CD8-positive, alpha-beta memory T cell (primary cell): ENCODE measurements around the gene SERINC3. TPM values are rescaled to one million over a fixed set of nuclear protein-coding genes. Genes with fewer than 3 reads are reported as not detected.
"Not testable (repeated sequence)": the region's sequence is repeated elsewhere in the genome, so short reads cannot be mapped to it uniquely, and the experiment has no call there.

Source experiments
- CTCF ChIA-PET: fragments of 350-600 bp; sonication (Branson Sonifier 250); formaldehyde crosslinking; loops from one replicate; lab custom pipeline; 2021; ENCODE audit warnings: antibody characterized with exemption; lab: Charles Lee
- POLR2A ChIA-PET: fragments of 350-600 bp; sonication (Branson Sonifier 250); formaldehyde crosslinking; loops from one replicate; lab custom pipeline; 2021; ENCODE audit warnings: antibody characterized with exemption; lab: Charles Lee
- DNase-seq, 5 donors: peaks; one replicate each; pipeline versions ENCODE4 v3.0.0 to v3.0.0-alpha.2; 2020 to 2022; ENCODE audit warnings: mixed read lengths in 1 of 5
- H3K27ac ChIP-seq: one replicate; pipeline ENCODE4 v1.7.0; 2013; ENCODE audit warnings: low read depth, mild to moderate bottlenecking, low read length, moderate library complexity
- H3K27me3 ChIP-seq: 2 replicates; pipeline ENCODE4 v1.7.0; 2013; ENCODE audit warnings: low read length, mild to moderate bottlenecking; ENCODE audit not compliant: insufficient read depth, poor library complexity, severe bottlenecking
- H3K36me3 ChIP-seq: 2 replicates; pipeline ENCODE4 v1.7.0; 2013; ENCODE audit warnings: mild to moderate bottlenecking, low read length, moderate library complexity; ENCODE audit not compliant: insufficient read depth
- H3K4me1 ChIP-seq: 2 replicates; pipeline ENCODE4 v1.7.0; 2013; ENCODE audit warnings: mild to moderate bottlenecking, low read length, moderate library complexity; ENCODE audit not compliant: insufficient read depth
- H3K4me3 ChIP-seq: 2 replicates; pipeline ENCODE4 v1.7.0; 2013; ENCODE audit warnings: mild to moderate bottlenecking, low read length
- H3K9me3 ChIP-seq: 2 replicates; pipeline ENCODE4 v1.7.0; 2013; ENCODE audit warnings: mild to moderate bottlenecking, low read length
- H3K27ac Mint-ChIP-seq, 8 donors: one replicate each; pipeline ENCODE4 v1.8.0; 2020 to 2021; ENCODE audit warnings: mixed read lengths in 8 of 8, mild to moderate bottlenecking in 6 of 8, inconsistent platforms in 3 of 8, moderate library complexity in 3 of 8
- H3K27me3 Mint-ChIP-seq, 2 donors: one replicate each; pipeline ENCODE4 v1.8.0; 2020 to 2021; ENCODE audit warnings: mixed read lengths in 2 of 2, mild to moderate bottlenecking in 1 of 2, moderate library complexity in 1 of 2
- H3K36me3 Mint-ChIP-seq, 3 donors: one replicate each; pipeline ENCODE4 v1.8.0; 2020 to 2021; ENCODE audit warnings: mixed read lengths in 3 of 3, inconsistent platforms in 1 of 3, mild to moderate bottlenecking in 1 of 3
- H3K4me1 Mint-ChIP-seq, 3 donors: one replicate each; pipeline ENCODE4 v1.8.0; 2020 to 2021; ENCODE audit warnings: mixed read lengths in 3 of 3, inconsistent platforms in 1 of 3, mild to moderate bottlenecking in 1 of 3
- H3K4me3 Mint-ChIP-seq, 7 donors: one replicate each; pipeline ENCODE4 v1.8.0; 2020 to 2021; ENCODE audit warnings: mixed read lengths in 7 of 7, mild to moderate bottlenecking in 6 of 7, moderate library complexity in 4 of 7, inconsistent platforms in 2 of 7
- H3K9me3 Mint-ChIP-seq, 5 donors: one replicate each; pipeline ENCODE4 v1.8.0; 2020 to 2022; ENCODE audit warnings: mixed read lengths in 5 of 5, mild to moderate bottlenecking in 3 of 5, moderate library complexity in 2 of 5, inconsistent platforms in 1 of 5
- polyA plus RNA-seq: library from polyadenylated mRNA; unstranded; fragments of 300-500 nt; fragmentation: Illumina TruSeq; gene quantifications from one replicate; pipeline ENCODE4 v1.2.3, GENCODE V29; 2021
- total RNA-seq, 2 experiments: library from RNA; stranded (reverse); gene quantifications; one replicate each; pipeline ENCODE4 v1.2.3, GENCODE V29; 2021

The SERINC3 gene
- total and polyA plus RNA-seq, 3 experiments from 2014 or later = 59.9 to 204 (median 61.6) TPM

DNA sequence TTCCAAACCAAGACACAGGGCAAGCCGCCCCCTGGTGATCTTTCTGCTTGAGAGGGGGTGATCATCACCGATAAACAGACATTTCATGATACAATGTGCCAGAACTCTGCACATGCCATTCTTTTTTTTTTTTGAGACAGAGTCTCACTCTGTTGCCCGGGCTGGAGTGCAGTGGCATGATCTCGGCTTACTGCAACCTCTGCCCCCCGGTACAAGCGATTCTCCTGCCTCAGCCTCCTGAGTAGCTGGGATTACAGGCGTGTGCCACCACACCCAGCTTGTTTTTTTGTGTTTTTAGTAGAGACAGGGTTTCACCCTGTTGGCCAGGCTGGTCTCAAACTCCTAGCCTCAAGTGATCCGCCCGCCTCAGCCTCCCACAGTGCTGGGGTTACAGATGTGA, 49.6 kb downstream of the SERINC3 start:
- H3K27ac ChIP-seq, CTCF ChIA-PET, H3K4me3 Mint-ChIP-seq, H3K4me3 ChIP-seq, H3K36me3 Mint-ChIP-seq, H3K9me3 Mint-ChIP-seq, H3K27me3 ChIP-seq, POLR2A ChIA-PET, H3K9me3 ChIP-seq, H3K36me3 ChIP-seq, DNase-seq, H3K27me3 Mint-ChIP-seq: not testable (repeated sequence)
- peak overlapping the region in 1 of 8 donors; percentile 52 for H3K27ac Mint-ChIP-seq
- peaks cover 19 to 28% (median 26%) of the 10 kb centered on the region in 3 donors for H3K4me1 Mint-ChIP-seq
- H3K4me1 ChIP-seq = peaks cover 15% of the 10 kb centered on the region

- no peak overlapping the region for H3K4me3 ChIP-seq
- DNase-seq = no peak
- Mint-ChIP-seq H3K27ac (no peak overlapping the region), H3K27me3 (peaks cover 0 to 8% of the 10 kb centered on the region in 2 donors), H3K4me1 (peaks cover 11 to 20% (median 18%) of the 10 kb centered on the region in 3 donors), H3K4me3 (no peak overlapping the region), H3K9me3 (no peaks in the 10 kb centered on the region), H3K36me3 (peaks cover 0 to 3% (median 0%) of the 10 kb centered on the region in 3 donors)
- no peaks in the 10 kb centered on the region for H3K36me3 ChIP-seq
- POLR2A ChIA-PET = no interaction called here
- CTCF ChIA-PET = interaction anchor here (0.7 to 1.4 kb wide), 2 partner anchors 10 to 253 kb away, joined by 3 to 4 read pairs; no protein-coding TSS in a partner anchor
- no peaks in the 10 kb centered on the region for H3K9me3 ChIP-seq
- no peak overlapping the region for H3K27ac ChIP-seq
- H3K27me3 ChIP-seq = peaks cover 6% of the 10 kb centered on the region
- H3K4me1 ChIP-seq = peaks cover 11% of the 10 kb centered on the region
Measured at GRCh38 chr20:44471481-44471882, 50.4 kb downstream of the SERINC3 start.

DNA sequence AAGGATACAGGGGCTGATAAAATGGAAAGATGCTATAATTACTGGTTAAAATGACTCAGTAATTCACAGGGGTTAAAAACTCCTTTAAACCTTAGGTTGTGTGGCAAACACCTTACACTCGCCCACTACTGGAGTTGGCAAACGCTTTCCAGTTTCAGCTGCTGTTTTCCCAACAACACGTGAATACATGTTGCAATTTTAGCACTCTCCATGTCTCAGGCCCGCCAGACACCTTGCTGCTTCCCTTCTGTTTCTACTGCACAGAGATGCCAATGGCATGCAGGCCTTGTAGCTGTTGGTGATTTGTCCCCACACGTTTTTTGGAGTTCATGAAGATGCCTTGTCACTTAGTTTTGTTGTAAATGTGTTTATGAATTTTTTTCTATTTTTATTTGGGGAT, 51.5 kb downstream of the SERINC3 start:
- no peak overlapping the region for H3K4me3 ChIP-seq
- no peaks in the 10 kb centered on the region for H3K36me3 ChIP-seq
- H3K27ac ChIP-seq = no peak overlapping the region
- Mint-ChIP-seq H3K36me3 (no peaks in the 10 kb centered on the region), H3K27ac (no peak overlapping the region), H3K4me1 (peaks cover 4 to 10% (median 7%) of the 10 kb centered on the region in 3 donors), H3K9me3 (no peaks in the 10 kb centered on the region), H3K27me3 (peaks cover 0 to 9% of the 10 kb centered on the region in 2 donors), H3K4me3 (no peak overlapping the region)
- H3K27me3 ChIP-seq = peaks cover 6% of the 10 kb centered on the region
- POLR2A ChIA-PET = no interaction called here
- H3K4me1 ChIP-seq = peaks cover 5% of the 10 kb centered on the region
- no peaks in the 10 kb centered on the region for H3K9me3 ChIP-seq
- no peak for DNase-seq
- CTCF ChIA-PET = no interaction called here

GRCh38 chr20:44468044-44468782, 53.7 kb downstream of the SERINC3 start:
- H3K27me3 Mint-ChIP-seq = peaks cover 0 to 9% of the 10 kb centered on the region in 2 donors
- ChIA-PET CTCF (no interaction called here), POLR2A (no interaction called here)
- H3K4me3 Mint-ChIP-seq = no peak overlapping the region
- Histone ChIP-seq H3K4me1 (no peaks in the 10 kb centered on the region), H3K27me3 (peaks cover 6% of the 10 kb centered on the region), H3K4me3 (no peak overlapping the region), H3K36me3 (no peaks in the 10 kb centered on the region), H3K9me3 (no peaks in the 10 kb centered on the region), H3K27ac (no peak overlapping the region)
- no peak overlapping the region for H3K27ac Mint-ChIP-seq
- H3K36me3 Mint-ChIP-seq = no peaks in the 10 kb centered on the region
- H3K4me1 Mint-ChIP-seq = no peaks in the 10 kb centered on the region
- no peak for DNase-seq
- H3K9me3 Mint-ChIP-seq = no peaks in the 10 kb centered on the region

GRCh38 chr20:44467289-44467883, 54.5 kb downstream of the SERINC3 start:
- no peak overlapping the region for H3K27ac ChIP-seq
- Mint-ChIP-seq H3K27me3 (peaks cover 0 to 9% of the 10 kb centered on the region in 2 donors), H3K9me3 (no peaks in the 10 kb centered on the region), H3K27ac (no peak overlapping the region), H3K4me1 (no peaks in the 10 kb centered on the region), H3K36me3 (no peaks in the 10 kb centered on the region), H3K4me3 (no peak overlapping the region)
- no peak overlapping the region for H3K4me3 ChIP-seq
- H3K9me3 ChIP-seq = no peaks in the 10 kb centered on the region
- peaks cover 6% of the 10 kb centered on the region for H3K27me3 ChIP-seq
- no peaks in the 10 kb centered on the region for H3K36me3 ChIP-seq
- DNase-seq = no peak
- no peaks in the 10 kb centered on the region for H3K4me1 ChIP-seq
- POLR2A ChIA-PET = no interaction called here
- CTCF ChIA-PET = no interaction called here

DNA sequence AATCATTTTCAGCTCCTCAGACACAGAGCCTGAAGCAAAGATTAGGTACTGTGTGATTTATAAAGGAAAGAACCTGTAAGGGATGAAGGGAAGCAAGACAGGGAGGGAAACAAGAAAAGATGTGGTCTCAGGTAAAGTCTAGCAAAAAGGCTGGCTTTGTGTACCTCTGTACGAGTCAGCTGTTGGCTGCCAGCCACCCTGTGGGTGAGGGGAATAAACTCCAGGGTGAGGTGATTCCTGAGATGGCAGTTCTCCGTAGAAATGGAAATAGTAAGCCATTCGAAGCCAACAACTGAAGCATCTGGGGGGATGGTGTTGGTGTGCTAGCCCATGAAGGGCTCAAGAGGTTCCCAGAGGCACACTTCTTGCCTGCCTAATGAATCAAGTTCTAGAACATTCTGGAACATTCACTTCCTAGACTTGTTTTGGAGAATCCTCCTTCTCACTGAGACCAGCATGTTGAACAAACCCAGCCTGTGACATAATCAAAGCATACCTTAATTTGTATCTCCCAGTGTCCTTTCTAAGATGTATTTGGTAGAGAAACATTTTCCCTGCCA, 56.8 kb downstream of the SERINC3 start:
- CTCF ChIA-PET = no interaction called here
- Mint-ChIP-seq H3K9me3 (no peaks in the 10 kb centered on the region), H3K4me1 (no peaks in the 10 kb centered on the region), H3K27me3 (peaks cover 0 to 9% of the 10 kb centered on the region in 2 donors), H3K27ac (no peak overlapping the region), H3K36me3 (no peaks in the 10 kb centered on the region), H3K4me3 (no peak overlapping the region)
- no peak for DNase-seq
- Histone ChIP-seq H3K36me3 (no peaks in the 10 kb centered on the region), H3K27ac (no peak overlapping the region), H3K4me3 (no peak overlapping the region), H3K27me3 (peaks cover 6% of the 10 kb centered on the region), H3K4me1 (no peaks in the 10 kb centered on the region), H3K9me3 (no peaks in the 10 kb centered on the region)
- POLR2A ChIA-PET = no interaction called here

- H3K4me1 Mint-ChIP-seq = no peaks in the 10 kb centered on the region
- Histone ChIP-seq H3K27ac (no peak overlapping the region), H3K9me3 (no peaks in the 10 kb centered on the region), H3K36me3 (no peaks in the 10 kb centered on the region), H3K27me3 (peaks cover 6% of the 10 kb centered on the region), H3K4me1 (no peaks in the 10 kb centered on the region), H3K4me3 (no peak overlapping the region)
- CTCF ChIA-PET = no interaction called here
- H3K27ac Mint-ChIP-seq = no peak overlapping the region
- H3K9me3 Mint-ChIP-seq = no peaks in the 10 kb centered on the region
- H3K4me3 Mint-ChIP-seq = no peak overlapping the region
- peaks cover 0 to 9% of the 10 kb centered on the region in 2 donors for H3K27me3 Mint-ChIP-seq
- H3K36me3 Mint-ChIP-seq = no peaks in the 10 kb centered on the region
- POLR2A ChIA-PET = no interaction called here
- no peak for DNase-seq
Measured at GRCh38 chr20:44464514-44464913, 57.4 kb downstream of the SERINC3 start.

GRCh38 chr20:44463466-44463865, 58.4 kb downstream of the SERINC3 start:
- Mint-ChIP-seq H3K27ac (peak overlapping the region in 1 of 8 donors; percentile 9), H3K27me3 (peaks cover 0 to 9% of the 10 kb centered on the region in 2 donors), H3K9me3 (no peaks in the 10 kb centered on the region), H3K4me3 (no peak overlapping the region), H3K4me1 (no peaks in the 10 kb centered on the region), H3K36me3 (no peaks in the 10 kb centered on the region)
- DNase-seq = no peak
- POLR2A ChIA-PET = no interaction called here
- no peak overlapping the region for H3K27ac ChIP-seq
- H3K4me1 ChIP-seq = no peaks in the 10 kb centered on the region
- no peak overlapping the region for H3K4me3 ChIP-seq
- H3K36me3 ChIP-seq = no peaks in the 10 kb centered on the region
- H3K27me3 ChIP-seq = peaks cover 6% of the 10 kb centered on the region
- no peaks in the 10 kb centered on the region for H3K9me3 ChIP-seq
- CTCF ChIA-PET = interaction anchor here (0.8 kb wide), 1 partner anchor 248 kb away, joined by 3 read pairs; no protein-coding TSS in a partner anchor
